HL-60 (cell line): ENCODE results near the gene PANX2.

ENCODE experiments used
- CTCF ChIP-seq: IDR thresholded peaks from one replicate; pipeline ENCODE4 v1.5.1; 2011; ENCODE audit warnings: low read length, control low read depth, inconsistent platforms; ENCODE audit not compliant: insufficient read depth
- GABPA ChIP-seq: IDR thresholded peaks from 2 replicates; pipeline ENCODE4 v1.6.1; 2012; ENCODE audit warnings: low read depth

DNA sequence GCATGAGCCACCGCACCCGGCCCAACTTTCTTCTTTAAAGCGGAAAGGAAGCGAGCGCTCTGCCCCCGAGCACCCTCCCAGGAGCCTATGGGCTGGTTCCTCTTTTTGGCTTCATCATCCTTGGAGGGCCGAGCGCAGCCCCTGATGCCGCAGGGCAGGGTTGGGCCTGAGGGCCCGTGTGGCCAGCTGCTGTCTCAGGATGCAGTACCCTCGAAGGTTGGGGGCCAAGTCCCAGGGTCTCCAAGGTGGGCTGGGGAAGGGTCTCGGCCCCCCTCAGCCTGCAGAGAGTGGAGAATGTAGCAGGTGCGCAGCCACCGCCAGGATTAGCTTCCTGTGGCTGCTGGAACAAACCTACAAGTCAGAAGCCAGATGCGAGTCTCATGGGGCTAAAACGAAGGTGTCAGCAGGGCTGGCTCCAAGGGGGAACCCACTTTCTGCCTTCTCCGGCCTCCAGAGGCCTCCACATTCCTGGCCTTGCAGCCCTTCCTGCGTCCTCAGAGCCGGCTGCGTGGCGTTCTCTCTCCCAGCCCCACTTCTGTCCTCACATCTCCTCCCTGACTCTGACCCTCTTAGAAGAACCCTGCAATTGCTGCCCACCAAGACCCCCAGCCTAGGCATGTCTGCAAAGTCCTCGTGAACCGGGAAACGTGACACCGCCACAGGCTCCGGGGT is 2.9 kb downstream of the PANX2 start:
- TF ChIP-seq GABPA (no peak), CTCF (no peak)
